ENCODE results near the gene PITRM1. TPM values are rescaled to one million over a fixed set of nuclear protein-coding genes. Genes with fewer than 3 reads are reported as not detected.

PITRM1 gene
- total RNA-seq, 1 donor from 2014 or later = 47.6 TPM

- H3K4me1 Mint-ChIP-seq (ENCODE audit: low read depth) = no peaks in the 10 kb centered on the region
- no peaks in the 10 kb centered on the region for H3K9me3 Mint-ChIP-seq (ENCODE audit: low read depth)
- H3K27ac Mint-ChIP-seq = no peak overlapping the region
- peaks cover 30% of the 10 kb centered on the region for H3K36me3 Mint-ChIP-seq (ENCODE audit: insufficient read depth)
- no peak for DNase-seq (ENCODE audit: low spot score, unreplicated experiment)
- no peak for TF ChIP-seq CTCF (IDR thresholded peaks at IDR 0.05; ENCODE audit: unreplicated experiment)
- H3K4me3 Mint-ChIP-seq (ENCODE audit: low read depth) = no peak overlapping the region
- H3K27me3 Mint-ChIP-seq = no peaks in the 10 kb centered on the region
Observed at GRCh38 chr10:3145366-3145765, 27.2 kb downstream of the PITRM1 start.

DNA sequence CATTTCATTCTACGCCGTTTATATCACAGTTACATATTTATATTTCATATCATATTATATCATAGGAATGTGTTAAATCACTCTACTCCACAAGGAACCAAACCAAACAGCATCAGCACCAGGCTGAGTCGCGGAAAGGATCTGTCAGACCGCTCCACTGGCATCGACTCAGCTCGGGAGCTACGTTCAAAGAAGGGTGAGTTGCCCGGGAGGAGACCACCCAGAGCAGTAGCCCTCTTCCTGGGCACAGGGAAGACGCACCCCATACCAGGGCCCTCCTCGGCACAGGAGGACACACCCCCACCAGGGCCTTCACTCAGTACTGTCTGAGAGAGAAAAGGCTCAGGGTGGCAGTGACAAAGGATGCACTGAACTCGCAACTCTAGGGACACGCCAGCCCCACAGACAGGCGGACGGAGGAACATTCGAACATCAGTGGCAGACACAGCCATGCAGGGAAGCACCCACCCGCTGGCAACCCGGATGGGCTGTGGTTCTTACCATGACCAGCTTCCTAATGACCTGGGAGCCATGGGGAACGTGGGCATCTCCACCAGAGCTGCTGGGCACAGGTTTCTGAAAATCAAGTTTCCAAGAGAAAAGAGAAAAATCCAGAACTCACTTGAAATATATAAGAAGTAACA is 28.7 kb downstream of the PITRM1 start:
- no peaks in the 10 kb centered on the region for H3K27me3 Mint-ChIP-seq
- H3K4me3 Mint-ChIP-seq (ENCODE audit: low read depth) = no peak overlapping the region
- no peaks in the 10 kb centered on the region for H3K4me1 Mint-ChIP-seq (ENCODE audit: low read depth)
- no peaks in the 10 kb centered on the region for H3K9me3 Mint-ChIP-seq (ENCODE audit: low read depth)
- no peak for TF ChIP-seq CTCF (IDR thresholded peaks at IDR 0.05; ENCODE audit: unreplicated experiment)
- no peak for DNase-seq (ENCODE audit: low spot score, unreplicated experiment)
- no peak overlapping the region for H3K27ac Mint-ChIP-seq
- peaks cover 30% of the 10 kb centered on the region for H3K36me3 Mint-ChIP-seq (ENCODE audit: insufficient read depth)

DNA sequence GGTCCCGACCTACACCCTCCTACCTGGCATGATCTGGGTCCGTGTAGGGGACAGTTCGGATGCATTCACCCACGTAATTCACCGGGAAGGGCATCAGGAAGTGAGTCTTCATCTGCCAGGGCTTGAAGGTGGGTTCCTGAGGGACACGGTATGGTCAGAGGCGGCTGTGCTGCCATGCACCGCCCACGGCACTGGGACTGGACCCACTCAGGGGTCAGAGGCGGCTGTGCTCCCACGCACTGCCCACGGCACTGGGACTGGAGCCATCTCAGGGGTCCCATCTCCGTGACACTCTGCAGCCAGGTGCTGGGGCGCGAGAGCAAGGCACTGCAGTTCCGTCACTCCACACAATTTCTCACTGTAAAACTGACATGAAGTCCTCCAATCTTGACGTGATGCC is 29.2 kb downstream of the PITRM1 start:
- no peak for TF ChIP-seq CTCF (IDR thresholded peaks at IDR 0.05; ENCODE audit: unreplicated experiment)
- no peak overlapping the region for H3K27ac Mint-ChIP-seq
- H3K9me3 Mint-ChIP-seq (ENCODE audit: low read depth) = no peaks in the 10 kb centered on the region
- DNase-seq (ENCODE audit: low spot score, unreplicated experiment) = no peak
- peaks cover 31% of the 10 kb centered on the region for H3K36me3 Mint-ChIP-seq (ENCODE audit: insufficient read depth)
- H3K27me3 Mint-ChIP-seq = no peaks in the 10 kb centered on the region
- no peaks in the 10 kb centered on the region for H3K4me1 Mint-ChIP-seq (ENCODE audit: low read depth)
- no peak overlapping the region for H3K4me3 Mint-ChIP-seq (ENCODE audit: low read depth)

GRCh38 chr10:3142146-3142875 is 30.3 kb downstream of the PITRM1 start:
- H3K36me3 Mint-ChIP-seq (ENCODE audit: insufficient read depth) = peaks cover 30% of the 10 kb centered on the region
- no peaks in the 10 kb centered on the region for H3K4me1 Mint-ChIP-seq (ENCODE audit: low read depth)
- H3K27me3 Mint-ChIP-seq = no peaks in the 10 kb centered on the region
- DNase-seq (ENCODE audit: low spot score, unreplicated experiment) = no peak
- TF ChIP-seq CTCF (IDR thresholded peaks at IDR 0.05; ENCODE audit: unreplicated experiment) = no peak
- no peak overlapping the region for H3K4me3 Mint-ChIP-seq (ENCODE audit: low read depth)
- no peak overlapping the region for H3K27ac Mint-ChIP-seq
- H3K9me3 Mint-ChIP-seq (ENCODE audit: low read depth) = no peaks in the 10 kb centered on the region

DNA sequence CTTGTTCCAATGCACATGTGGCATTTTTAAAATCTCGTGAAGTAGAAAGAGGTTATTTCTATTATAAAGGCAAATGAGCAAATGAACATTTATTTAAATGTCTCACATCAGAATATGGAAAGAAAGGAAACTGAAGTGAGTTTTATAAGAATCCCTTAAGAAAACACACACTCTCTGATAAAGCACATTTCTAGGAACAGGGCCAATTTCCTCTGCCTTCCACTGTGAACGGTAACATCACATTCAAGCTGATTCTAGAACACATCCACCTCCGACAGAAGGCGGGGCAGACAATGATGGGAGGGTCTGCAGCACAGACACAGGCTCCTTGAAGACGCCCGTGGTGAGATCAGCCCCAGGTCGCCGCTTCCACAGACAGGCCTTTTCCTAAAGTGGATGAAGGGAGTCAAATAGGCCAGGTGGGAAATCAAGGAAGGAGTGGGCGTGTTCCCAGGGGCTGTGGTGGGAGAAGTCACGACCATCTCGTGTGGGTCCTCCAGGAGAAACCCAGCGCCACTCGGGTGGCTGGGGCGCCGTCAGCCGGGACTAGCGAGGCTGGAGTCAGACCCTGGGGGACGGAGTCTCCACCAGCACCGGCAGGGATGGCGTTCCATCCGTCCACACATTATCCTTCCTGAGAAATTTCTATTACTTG is 31.1 kb downstream of the PITRM1 start:
- TF ChIP-seq CTCF (IDR thresholded peaks at IDR 0.05; ENCODE audit: unreplicated experiment) = no peak
- Mint-ChIP-seq H3K4me1 (ENCODE audit: low read depth) (no peaks in the 10 kb centered on the region), H3K9me3 (ENCODE audit: low read depth) (no peaks in the 10 kb centered on the region)

More for the DNA sequence above, 31.1 kb downstream of the PITRM1 start:
- Mint-ChIP-seq H3K36me3 (ENCODE audit: insufficient read depth) (peaks cover 28% of the 10 kb centered on the region), H3K27ac (no peak overlapping the region), H3K4me3 (ENCODE audit: low read depth) (no peak overlapping the region), H3K27me3 (no peaks in the 10 kb centered on the region)
- no peak for DNase-seq (ENCODE audit: low spot score, unreplicated experiment)
